Activated CD8-positive, alpha-beta memory T cell treated with anti-CD3 and anti-CD28 coated beads, Interleukin-2, amount 50 U/mL, for 24 hours (primary cell): ENCODE results near the gene GABPB2.
"Not testable (repeated sequence)": the region's sequence is repeated elsewhere in the genome, so short reads cannot be mapped to it uniquely, and the experiment has no call there.

Experiments
- DNase-seq: peaks from one replicate; pipeline ENCODE4 v3.0.0-alpha.2; 2020; ENCODE audit errors: extremely low read depth

The GABPB2 gene

GRCh38 chr1:151060007-151060656, 10.4 kb upstream of the GABPB2 start, which contains the start of gene MLLT11:
TSS of gene MLLT11 (plus strand) at chr1:151060397. CDS start at chr1:151067225, 6,828 bp downstream.
- DNase-seq = no peak

- no peak for DNase-seq
Observed at GRCh38 chr1:151060657-151061421, 9.7 kb upstream of the GABPB2 start.

- no peak for DNase-seq
Observed at GRCh38 chr1:151061704-151062103, 8.9 kb upstream of the GABPB2 start.

- no peak for DNase-seq
Observed at GRCh38 chr1:151062741-151063371, 7.7 kb upstream of the GABPB2 start.

- no peak for DNase-seq
Observed at GRCh38 chr1:151065089-151065645, 5.4 kb upstream of the GABPB2 start.

GRCh38 chr1:151067185-151067584, 3.4 kb upstream of the GABPB2 start:
- no peak for DNase-seq

- no peak for DNase-seq
Observed at GRCh38 chr1:151069103-151069486, 1.5 kb upstream of the GABPB2 start.

GRCh38 chr1:151072224-151072623, 1.7 kb downstream of the GABPB2 start:
- no peak for DNase-seq

- DNase-seq = no peak
Observed at GRCh38 chr1:151085953-151086559, 15.5 kb downstream of the GABPB2 start.

- not testable (repeated sequence) for DNase-seq
Observed at GRCh38 chr1:151097426-151097825, 26.9 kb downstream of the GABPB2 start.

- DNase-seq = no peak
Observed at GRCh38 chr1:151098126-151098525, 27.6 kb downstream of the GABPB2 start.

- no peak for DNase-seq
Observed at GRCh38 chr1:151104630-151105029, 34.1 kb downstream of the GABPB2 start.

GRCh38 chr1:151106894-151107293, 36.3 kb downstream of the GABPB2 start:
- DNase-seq = no peak

- DNase-seq = no peak
Observed at GRCh38 chr1:151108331-151108730, 37.8 kb downstream of the GABPB2 start.

GRCh38 chr1:151113877-151114276, 43.3 kb downstream of the GABPB2 start:
- DNase-seq = no peak

GRCh38 chr1:151124763-151125403, 54.3 kb downstream of the GABPB2 start:
- DNase-seq = no peak

GRCh38 chr1:151128800-151129199, 58.2 kb downstream of the GABPB2 start:
- DNase-seq = no peak

- DNase-seq = peak; percentile 65
Observed at GRCh38 chr1:151130987-151131586, 60.5 kb downstream of the GABPB2 start.

- DNase-seq = no peak
Observed at GRCh38 chr1:151131701-151132334, 61.3 kb downstream of the GABPB2 start.

GRCh38 chr1:151132335-151133017, 61.9 kb downstream of the GABPB2 start:
- DNase-seq = no peak
